Islet of Langerhans (tissue), 1 donor: ENCODE results near the gene ZNF180.
A peak's percentile ranks its signal among the peaks of the same experiment; 100 is the strongest.
"Not testable (repeated sequence)": the region's sequence is repeated elsewhere in the genome, so short reads cannot be mapped to it uniquely, and the experiment has no call there.

Experiments
- FAIRE-seq: peaks from one replicate; lab custom pipeline; 2011; peaks lifted over from hg19 to GRCh38; lab: Jason Lieb, UNC

The ZNF180 gene

GRCh38 chr19:44496711-44497110 lies 3.6 kb downstream of the ZNF180 start:
- no peak for FAIRE-seq

DNA sequence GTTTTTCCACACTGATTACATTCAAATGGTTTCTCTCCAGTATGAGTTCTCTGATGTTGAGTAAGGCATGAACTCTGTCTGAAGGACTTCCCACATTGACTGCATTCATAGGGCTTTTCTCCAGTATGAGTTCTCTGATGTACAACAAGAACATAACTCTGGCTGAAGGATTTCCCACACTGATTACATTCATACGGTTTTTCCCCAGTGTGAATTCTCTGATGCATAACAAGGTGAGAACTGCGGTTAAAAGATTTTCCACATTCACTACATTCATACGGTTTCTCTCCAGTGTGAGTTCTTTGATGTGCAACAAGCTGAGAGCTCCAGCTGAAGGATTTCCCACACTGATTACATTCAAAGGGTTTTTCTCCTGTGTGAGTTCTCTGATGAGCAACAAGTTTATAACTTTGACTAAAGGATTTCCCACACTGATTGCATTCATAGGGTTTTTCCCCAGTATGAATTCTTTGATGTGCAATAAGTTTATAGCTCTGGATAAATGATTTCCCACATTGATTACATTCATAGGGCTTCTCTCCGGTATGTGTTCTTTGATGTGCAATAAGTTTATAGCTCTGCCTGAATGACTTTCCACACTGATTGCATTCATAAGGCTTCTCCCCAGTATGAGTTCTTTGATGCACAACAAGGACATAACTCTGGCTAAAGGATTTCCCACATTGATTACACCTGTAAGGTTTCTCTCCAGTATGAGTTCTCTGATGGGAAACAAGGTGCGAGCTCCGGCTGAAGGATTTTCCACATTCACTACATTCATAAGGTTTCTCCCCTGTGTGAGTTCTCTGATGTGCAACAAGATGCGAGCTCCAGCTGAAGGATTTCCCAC lies 23.5 kb downstream of the ZNF180 start:
- no peak for FAIRE-seq

- FAIRE-seq = not testable (repeated sequence)
Measured at GRCh38 chr19:44468730-44469129, 31.6 kb downstream of the ZNF180 start.

DNA sequence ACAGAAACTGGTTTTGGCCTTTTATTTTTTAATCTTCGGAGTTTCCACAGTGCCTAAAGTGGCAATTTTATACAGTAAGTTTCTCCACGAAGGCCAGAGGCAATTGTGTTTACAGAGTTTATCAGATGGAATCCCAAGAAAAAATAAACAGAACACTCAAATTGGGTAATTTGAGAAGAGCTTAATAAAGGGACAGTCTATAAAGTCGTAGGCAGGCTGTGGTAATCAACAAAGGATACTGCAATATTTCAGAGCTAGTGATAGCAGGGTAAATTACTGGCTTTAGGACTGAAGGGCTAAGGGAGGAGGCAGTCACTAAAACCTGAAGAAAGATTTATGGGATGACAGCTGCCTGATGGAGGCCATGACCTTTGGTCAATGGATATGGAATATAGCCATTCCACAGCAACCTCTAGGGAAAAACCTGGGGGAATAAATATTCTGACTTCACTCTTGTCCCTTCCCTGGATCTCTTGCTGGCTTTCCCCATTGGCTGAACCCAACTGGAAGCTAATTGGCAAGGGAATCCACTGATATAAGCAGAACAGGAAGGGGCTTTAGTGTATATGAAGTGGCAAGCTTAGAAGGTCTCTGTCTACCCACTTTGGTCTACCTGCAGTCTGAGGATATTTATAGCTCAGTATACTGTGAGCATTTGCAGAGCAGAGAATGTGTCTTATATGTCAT lies 37.6 kb downstream of the ZNF180 start:
- not testable (repeated sequence) for FAIRE-seq

GRCh38 chr19:44456016-44456415 lies 44.3 kb downstream of the ZNF180 start:
- FAIRE-seq = not testable (repeated sequence)

DNA sequence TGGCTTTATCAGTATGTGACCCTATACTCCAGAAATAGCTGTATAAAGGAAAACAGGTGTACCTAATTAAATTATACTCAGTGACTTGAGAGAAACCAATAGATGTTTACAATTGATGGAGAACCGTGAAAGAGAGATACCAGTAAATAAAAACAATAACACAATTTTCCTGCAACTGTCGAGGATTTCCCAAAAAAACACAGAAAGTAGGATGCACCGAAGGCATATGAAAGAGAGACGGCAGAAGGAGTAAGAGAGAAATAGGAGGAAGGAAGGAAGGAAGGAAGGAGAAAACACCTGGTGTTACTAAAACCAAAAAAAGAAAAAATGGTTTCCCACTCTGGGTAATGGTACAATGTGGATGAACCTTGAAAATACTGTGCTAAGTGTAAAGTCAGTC lies 45.2 kb downstream of the ZNF180 start:
- no peak for FAIRE-seq

DNA sequence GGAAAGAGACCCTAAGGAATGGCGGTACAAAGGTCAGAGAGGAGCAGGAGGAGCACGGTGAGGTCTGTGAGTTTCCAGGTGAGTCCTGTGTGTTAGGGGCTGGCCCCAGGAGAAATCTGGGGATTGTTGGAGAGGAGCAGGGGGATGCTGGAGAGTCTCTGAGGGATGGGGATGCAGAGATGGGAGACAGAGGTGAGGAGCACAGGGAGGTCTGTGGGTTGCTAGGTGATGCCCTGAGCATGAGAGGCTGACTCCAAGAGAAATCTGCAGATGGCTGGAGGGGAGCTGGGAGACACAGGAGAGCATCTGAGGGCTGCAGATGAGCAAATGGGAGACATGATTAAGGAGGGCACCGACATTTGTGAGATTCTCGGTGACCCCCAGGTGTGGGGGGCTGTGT lies 48.0 kb downstream of the ZNF180 start:
- no peak for FAIRE-seq

DNA sequence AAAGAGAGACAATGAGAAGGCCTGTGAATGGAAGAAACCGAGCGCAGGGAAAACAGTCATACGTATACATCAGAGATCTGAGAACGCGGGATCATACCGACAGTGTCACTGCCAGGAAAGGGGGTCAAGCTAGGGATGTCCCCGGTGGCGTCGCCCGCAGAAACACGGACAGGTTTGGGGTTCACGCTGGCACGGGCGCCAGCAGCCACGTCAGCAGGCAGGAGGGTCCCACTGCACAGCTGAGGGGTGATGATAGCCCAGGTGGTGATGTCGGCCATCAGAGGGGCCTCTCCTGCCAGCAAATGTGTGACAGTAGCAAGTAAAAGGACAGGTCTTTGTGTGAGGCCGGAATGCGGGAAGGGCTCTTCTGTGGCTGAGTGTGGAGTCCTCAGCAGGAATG lies 48.6 kb downstream of the ZNF180 start:
- FAIRE-seq = no peak

DNA sequence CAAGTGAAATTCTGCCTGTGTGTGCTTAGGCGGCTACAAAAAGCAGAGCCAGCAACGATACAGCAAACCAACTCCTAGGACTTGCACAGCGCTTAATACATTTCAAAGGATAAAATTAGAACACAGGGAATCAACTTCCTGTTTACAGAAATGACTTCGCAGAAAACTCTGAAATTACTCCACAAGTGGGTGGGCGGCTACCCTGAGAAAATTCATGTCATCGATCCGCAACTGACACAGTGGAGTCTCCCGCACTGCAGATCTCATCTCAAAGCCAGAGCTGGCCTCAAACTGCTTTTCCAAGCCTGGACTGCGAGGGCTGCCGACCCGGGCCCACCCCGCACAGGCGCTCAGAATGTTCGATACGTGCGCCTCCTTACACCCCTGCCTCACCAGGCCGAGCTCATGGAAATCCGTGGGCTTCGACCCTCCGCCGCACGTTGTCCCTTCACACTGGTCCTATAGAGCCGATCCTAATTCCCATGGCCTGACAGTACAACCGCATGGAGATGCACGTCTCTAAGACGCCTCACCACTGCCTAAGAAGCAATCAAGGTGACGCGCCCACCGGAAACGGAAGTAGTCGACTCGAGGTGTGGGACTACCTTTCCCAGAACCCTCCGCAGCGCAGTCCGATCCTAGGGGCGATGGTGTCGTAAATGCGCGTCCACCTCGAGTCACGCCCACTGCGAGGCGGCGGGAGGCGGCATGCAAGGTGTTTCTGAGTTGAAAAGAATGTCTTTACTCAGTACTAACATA lies 52.2 kb downstream of the ZNF180 start, which contains the start of gene ZNF229:
TSS of gene ZNF229 (minus strand) at position 557 of the 759 bp plus-strand sequence. CDS start 5,625 bp downstream, outside the sequence.
- FAIRE-seq = peak; percentile 84

DNA sequence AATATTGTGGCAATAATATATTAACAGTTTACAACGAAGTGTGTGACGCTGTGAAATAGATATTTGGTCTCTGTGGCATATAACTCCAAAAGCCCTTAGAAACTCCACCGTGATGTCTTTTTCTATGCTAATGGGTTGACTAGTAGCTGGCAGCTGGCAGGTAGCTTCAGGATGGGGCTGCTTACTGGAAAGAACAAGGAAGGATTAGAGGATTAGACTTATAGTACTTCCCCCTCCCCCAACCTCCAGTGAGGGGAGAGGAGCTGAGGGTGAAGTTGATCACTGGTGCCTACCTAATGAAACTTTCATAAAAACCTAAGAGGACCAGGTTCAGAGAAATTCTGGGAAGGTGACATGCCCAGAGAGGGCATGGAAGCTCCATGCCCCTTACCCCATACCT lies 61.9 kb downstream of the ZNF180 start:
- FAIRE-seq = no peak

DNA sequence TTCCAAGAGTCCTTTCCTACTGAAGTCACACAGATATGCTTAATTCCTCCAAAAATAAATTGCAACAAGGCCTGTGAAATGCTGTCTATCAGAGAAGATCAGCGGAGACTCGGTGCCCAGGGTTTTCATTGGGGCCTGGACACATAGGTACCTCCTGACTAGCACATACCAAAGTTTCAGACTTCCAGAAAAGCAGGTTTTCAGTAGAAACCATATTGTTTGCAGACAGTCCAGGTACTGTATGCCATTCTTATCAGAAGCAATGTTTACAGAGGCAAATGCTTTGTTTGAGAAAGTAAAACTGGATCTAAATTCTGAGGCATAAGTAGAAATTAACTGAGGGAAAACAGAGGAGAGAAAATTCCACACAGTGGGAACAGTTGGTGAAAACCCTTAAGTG lies 64.9 kb downstream of the ZNF180 start:
- FAIRE-seq = no peak

DNA sequence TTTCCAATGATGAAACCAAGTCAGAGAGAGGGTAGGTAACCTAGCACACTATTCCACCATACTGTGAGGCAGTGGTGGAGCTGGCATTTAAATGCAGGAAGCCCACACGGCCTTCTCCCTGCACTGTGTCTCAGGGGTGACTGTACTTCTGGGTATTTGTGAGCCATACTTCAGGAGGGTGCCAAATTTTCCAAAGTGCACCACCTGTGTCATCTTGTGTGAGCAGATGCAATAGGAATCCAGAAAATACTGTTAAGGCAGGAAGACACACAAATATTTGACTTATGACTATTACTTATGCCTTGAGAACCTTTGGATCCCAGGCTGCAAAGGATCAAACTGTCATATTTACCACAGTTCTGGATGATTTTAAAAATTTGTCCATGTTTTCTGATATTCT lies 69.4 kb downstream of the ZNF180 start:
- FAIRE-seq = no peak
